OCI-LY1 (cell line): Measurements from ENCODE around the gene NACC1.

Experiments
- H2AFZ ChIP-seq: fragments of 200-600 bp; sonication (generic), shearing (Covaris generic); 2 replicates; pipeline ENCODE4 v1.6.0; 2014; ENCODE audit warnings: antibody characterized with exemption, mild to moderate bottlenecking, low read length
- H3F3A ChIP-seq: fragments of 200-600 bp; sonication (generic), shearing (Covaris generic); 2 replicates; pipeline ENCODE4 v1.6.0; 2014; ENCODE audit warnings: mild to moderate bottlenecking, antibody characterized with exemption, low read length, moderate library complexity; ENCODE audit not compliant: insufficient read depth
- H3K27ac ChIP-seq: fragments of 200-600 bp; sonication (generic); 2 replicates; pipeline ENCODE4 v1.5.1; 2014; ENCODE audit warnings: low read length, mixed run types, mild to moderate bottlenecking, low read depth; ENCODE audit not compliant: poor library complexity, severe bottlenecking
- H3K27me3 ChIP-seq: fragments of 200-600 bp; sonication (generic); 2 replicates; pipeline ENCODE4 v1.6.0; 2014; ENCODE audit warnings: antibody characterized with exemption, mild to moderate bottlenecking, low read length, moderate library complexity; ENCODE audit not compliant: insufficient read depth
- H3K36me3 ChIP-seq: fragments of 200-600 bp; sonication (generic); 2 replicates; pipeline ENCODE4 v1.6.1; 2014; ENCODE audit warnings: mild to moderate bottlenecking, antibody characterized with exemption, low read length, moderate library complexity, mixed read lengths; ENCODE audit not compliant: insufficient read depth
- H3K4me1 ChIP-seq: fragments of 200-600 bp; sonication (generic); 2 replicates; pipeline ENCODE4 v1.5.1; 2014; ENCODE audit warnings: mild to moderate bottlenecking, low read length, moderate library complexity; ENCODE audit not compliant: insufficient read depth, severe bottlenecking
- H3K4me2 ChIP-seq: fragments of 200-600 bp; sonication (generic), shearing (Covaris generic); 2 replicates; pipeline ENCODE4 v1.6.1; 2014; ENCODE audit warnings: low read length
- H3K4me3 ChIP-seq: fragments of 200-600 bp; sonication (generic); 2 replicates; pipeline ENCODE4 v1.5.1; 2014; ENCODE audit warnings: low read length, low read depth, mild to moderate bottlenecking, mixed read lengths; ENCODE audit not compliant: poor library complexity, severe bottlenecking
- H3K79me2 ChIP-seq: fragments of 200-600 bp; shearing (Covaris generic); 2 replicates; pipeline ENCODE4 v1.6.1; 2016; ENCODE audit warnings: mixed run types, low read length, mixed read lengths; ENCODE audit not compliant: insufficient read depth
- H3K9ac ChIP-seq: fragments of 200-600 bp; sonication (generic), shearing (Covaris generic); 2 replicates; pipeline ENCODE4 v1.6.1; 2014; ENCODE audit warnings: mild to moderate bottlenecking, low read length, mixed read lengths
- H3K9me2 ChIP-seq: fragments of 200-600 bp; sonication (generic), shearing (Covaris generic); 2 replicates; pipeline ENCODE4 v1.6.1; 2014; ENCODE audit warnings: low read depth, mild to moderate bottlenecking, low read length, mixed read lengths
- H3K9me3 ChIP-seq: fragments of 200-600 bp; shearing (Covaris generic); 2 replicates; pipeline ENCODE4 v1.6.1; 2014; ENCODE audit warnings: low read length, mixed read lengths
- H4K20me1 ChIP-seq: fragments of 200-600 bp; sonication (generic), shearing (Covaris generic); 2 replicates; pipeline ENCODE4 v1.6.0; 2016; ENCODE audit warnings: mild to moderate bottlenecking, low read length; ENCODE audit not compliant: insufficient read depth
- EZH2 ChIP-seq: fragments of 200-600 bp; sonication (generic), shearing (Covaris generic); IDR thresholded peaks from 2 replicates; pipeline ENCODE4 v1.8.0; 2017; ENCODE audit warnings: borderline replicate concordance, mixed run types, mild to moderate bottlenecking, antibody characterized with exemption, low read length, moderate library complexity, mixed read lengths
- TF ChIP-seq, protein P1 (sequence below): fragments of 200-600 bp; sonication (generic), shearing (Covaris generic); IDR thresholded peaks from 2 replicates; pipeline ENCODE4 v1.5.1; 2017; ENCODE audit warnings: mild to moderate bottlenecking, antibody characterized with exemption, low read length, moderate library complexity, mixed read lengths

The NACC1 gene

DNA sequence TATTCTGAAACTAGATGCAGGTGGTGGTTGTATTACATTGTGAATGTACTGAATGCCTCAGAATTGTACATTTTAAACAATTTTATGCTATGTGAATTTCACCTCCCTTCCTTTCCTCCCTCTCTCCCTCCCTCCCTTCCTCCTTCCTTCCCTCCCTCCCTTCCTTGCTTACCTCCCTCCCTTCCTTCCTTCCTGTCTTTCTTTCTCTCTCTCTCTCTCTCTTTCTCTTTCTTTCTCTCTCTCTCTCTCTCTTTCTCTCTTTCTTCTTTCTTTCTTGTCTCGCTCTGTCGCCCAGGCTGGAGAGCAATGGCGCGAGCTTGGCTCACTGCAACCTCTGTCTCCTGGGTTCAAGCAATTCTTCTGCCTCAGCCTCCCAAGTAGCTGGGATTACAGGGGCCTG is 69.4 kb downstream of the NACC1 start:
- Histone ChIP-seq H3K79me2 (no peaks in the 10 kb centered on the region), H3K9ac (no peak overlapping the region), H3K4me2 (no peak overlapping the region), H3K9me2 (no peaks in the 10 kb centered on the region), H4K20me1 (no peaks in the 10 kb centered on the region), H3K36me3 (no peaks in the 10 kb centered on the region), H3K27ac (no peak overlapping the region), H2AFZ (no peak overlapping the region), H3K4me3 (no peak overlapping the region), H3F3A (no peaks in the 10 kb centered on the region), H3K4me1 (no peaks in the 10 kb centered on the region), H3K27me3 (no peaks in the 10 kb centered on the region; the same call in 1 of the 2 replicates), H3K9me3 (no peaks in the 10 kb centered on the region)
- TF ChIP-seq, protein P1, sequence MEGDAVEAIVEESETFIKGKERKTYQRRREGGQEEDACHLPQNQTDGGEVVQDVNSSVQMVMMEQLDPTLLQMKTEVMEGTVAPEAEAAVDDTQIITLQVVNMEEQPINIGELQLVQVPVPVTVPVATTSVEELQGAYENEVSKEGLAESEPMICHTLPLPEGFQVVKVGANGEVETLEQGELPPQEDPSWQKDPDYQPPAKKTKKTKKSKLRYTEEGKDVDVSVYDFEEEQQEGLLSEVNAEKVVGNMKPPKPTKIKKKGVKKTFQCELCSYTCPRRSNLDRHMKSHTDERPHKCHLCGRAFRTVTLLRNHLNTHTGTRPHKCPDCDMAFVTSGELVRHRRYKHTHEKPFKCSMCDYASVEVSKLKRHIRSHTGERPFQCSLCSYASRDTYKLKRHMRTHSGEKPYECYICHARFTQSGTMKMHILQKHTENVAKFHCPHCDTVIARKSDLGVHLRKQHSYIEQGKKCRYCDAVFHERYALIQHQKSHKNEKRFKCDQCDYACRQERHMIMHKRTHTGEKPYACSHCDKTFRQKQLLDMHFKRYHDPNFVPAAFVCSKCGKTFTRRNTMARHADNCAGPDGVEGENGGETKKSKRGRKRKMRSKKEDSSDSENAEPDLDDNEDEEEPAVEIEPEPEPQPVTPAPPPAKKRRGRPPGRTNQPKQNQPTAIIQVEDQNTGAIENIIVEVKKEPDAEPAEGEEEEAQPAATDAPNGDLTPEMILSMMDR = no peak
- no peak for TF ChIP-seq EZH2

DNA sequence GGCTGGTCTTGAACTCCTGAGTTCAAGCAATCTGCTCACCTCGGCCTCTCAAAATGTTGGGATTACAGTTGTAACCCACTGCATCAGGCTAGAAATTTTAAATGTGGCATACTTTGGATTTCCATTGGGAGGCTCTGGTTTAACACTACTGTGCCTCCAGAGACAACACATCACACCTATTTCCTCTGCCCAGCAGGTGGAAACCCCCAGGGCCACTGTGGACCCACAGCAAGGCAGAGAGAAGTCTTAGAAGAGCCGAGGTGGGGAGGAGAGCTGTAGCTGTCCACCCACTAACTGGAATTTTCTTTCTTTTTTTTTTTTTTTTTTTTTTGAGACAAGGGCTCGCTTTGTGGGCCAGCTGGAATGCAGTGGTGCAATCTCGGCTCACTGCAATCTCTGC is 71.5 kb downstream of the NACC1 start:
- no peaks in the 10 kb centered on the region for H3K36me3 ChIP-seq
- H3K9ac ChIP-seq = no peak overlapping the region
- TF ChIP-seq EZH2 = no peak
- TF ChIP-seq, protein P1 = no peak
- no peak overlapping the region for H3K4me3 ChIP-seq
- no peaks in the 10 kb centered on the region for H3K9me2 ChIP-seq
- H3F3A ChIP-seq = no peaks in the 10 kb centered on the region
- no peaks in the 10 kb centered on the region for H4K20me1 ChIP-seq
- H3K4me2 ChIP-seq = no peak overlapping the region
- no peaks in the 10 kb centered on the region for H3K79me2 ChIP-seq
- no peaks in the 10 kb centered on the region; the same call in 1 of the 2 replicates for H3K27me3 ChIP-seq
- no peaks in the 10 kb centered on the region for H3K9me3 ChIP-seq
- no peak overlapping the region for H3K27ac ChIP-seq
- H2AFZ ChIP-seq = no peak overlapping the region
- H3K4me1 ChIP-seq = no peaks in the 10 kb centered on the region
